ENCODE data around the gene PCYT2.
"Not testable (repeated sequence)": the region's sequence is repeated elsewhere in the genome, so short reads cannot be mapped to it uniquely, and the experiment has no call there.

The PCYT2 gene

GRCh38 chr17:81911277-81911961 is at the start of gene PCYT2:
Gene PCYT2, minus strand, starts transcription at chr17:81911399. Its CDS starts 44 bp downstream, at chr17:81911355.
- FAIRE-seq, result peak; percentile 74
- peak; percentile 99 for DNase-seq (ENCODE audit: extremely low spot score, insufficient read length, low read depth)

GRCh38 chr17:81960130-81960958 is 49.1 kb upstream of the PCYT2 start:
- DNase-seq (ENCODE audit: extremely low spot score, insufficient read length, low read depth) (no peak), FAIRE-seq (no peak)

GRCh38 chr17:81959362-81960129 is 48.3 kb upstream of the PCYT2 start:
- FAIRE-seq (no peak), DNase-seq (ENCODE audit: extremely low spot score, insufficient read length, low read depth) (peak; percentile 67)

- FAIRE-seq (no peak), DNase-seq (ENCODE audit: extremely low spot score, insufficient read length, low read depth) (no peak)
Measured at GRCh38 chr17:81958633-81959342, 47.6 kb upstream of the PCYT2 start.

- DNase-seq (ENCODE audit: extremely low spot score, insufficient read length, low read depth), result no peak
- FAIRE-seq, result no peak
Measured at GRCh38 chr17:81957691-81958432, 46.7 kb upstream of the PCYT2 start.

GRCh38 chr17:81956607-81957589 is 45.7 kb upstream of the PCYT2 start:
- DNase-seq (ENCODE audit: extremely low spot score, insufficient read length, low read depth) (no peak), FAIRE-seq (no peak)

GRCh38 chr17:81955756-81956544 is 44.8 kb upstream of the PCYT2 start:
- DNase-seq (ENCODE audit: extremely low spot score, insufficient read length, low read depth), result no peak

GRCh38 chr17:81955058-81955681 is 44.0 kb upstream of the PCYT2 start:
- no peak for DNase-seq (ENCODE audit: extremely low spot score, insufficient read length, low read depth)
- no peak for FAIRE-seq

More at GRCh38 chr17:81955756-81956544, 44.8 kb upstream of the PCYT2 start:
- no peak for FAIRE-seq

- DNase-seq (ENCODE audit: extremely low spot score, insufficient read length, low read depth) (no peak), FAIRE-seq (no peak)
Measured at GRCh38 chr17:81954131-81955057, 43.2 kb upstream of the PCYT2 start.

- not testable (repeated sequence) for DNase-seq (ENCODE audit: extremely low spot score, insufficient read length, low read depth); FAIRE-seq
Measured at GRCh38 chr17:81953443-81953842, 42.2 kb upstream of the PCYT2 start.

GRCh38 chr17:81952792-81953228 is 41.6 kb upstream of the PCYT2 start:
- DNase-seq (ENCODE audit: extremely low spot score, insufficient read length, low read depth) (no peak), FAIRE-seq (no peak)

- FAIRE-seq (no peak), DNase-seq (ENCODE audit: extremely low spot score, insufficient read length, low read depth) (no peak)
Measured at GRCh38 chr17:81951785-81952684, 40.8 kb upstream of the PCYT2 start.

GRCh38 chr17:81950501-81950900 is 39.3 kb upstream of the PCYT2 start:
- DNase-seq (ENCODE audit: extremely low spot score, insufficient read length, low read depth) (no peak), FAIRE-seq (no peak)

GRCh38 chr17:81948635-81949378 is 37.6 kb upstream of the PCYT2 start:
- DNase-seq (ENCODE audit: extremely low spot score, insufficient read length, low read depth) (no peak), FAIRE-seq (no peak)
